Kidney capillary endothelial cell (primary cell): ENCODE results near the gene XDH.

Experiments used
- DNase-seq: peaks from one replicate; pipeline ENCODE4 v3.0.0-alpha.2; 2018; ENCODE audit warnings: low spot score

The XDH gene

GRCh38 chr2:31365348-31365747, 49.2 kb downstream of the XDH start:
- DNase-seq, result no peak

- no peak for DNase-seq
Observed at GRCh38 chr2:31363956-31364750, 50.4 kb downstream of the XDH start.

DNA sequence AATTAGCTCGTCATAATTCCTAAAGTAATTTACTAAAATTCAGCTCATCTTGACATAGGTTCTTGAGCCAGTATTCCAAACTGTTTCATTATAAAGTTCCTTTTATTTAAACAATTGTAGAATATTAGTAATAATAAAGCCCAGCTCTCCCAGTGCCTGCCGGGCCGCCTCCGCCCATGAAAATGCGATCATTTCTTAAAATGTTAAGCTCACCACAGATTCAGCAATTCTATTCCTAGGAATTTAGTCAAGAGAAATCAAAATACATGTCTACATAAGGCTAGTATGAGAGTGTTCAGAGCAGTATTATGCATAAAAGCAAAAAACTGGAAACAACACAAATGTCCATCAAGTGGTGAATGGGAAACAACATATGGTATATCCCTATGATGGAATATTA, 52.0 kb downstream of the XDH start:
- no peak for DNase-seq

DNA sequence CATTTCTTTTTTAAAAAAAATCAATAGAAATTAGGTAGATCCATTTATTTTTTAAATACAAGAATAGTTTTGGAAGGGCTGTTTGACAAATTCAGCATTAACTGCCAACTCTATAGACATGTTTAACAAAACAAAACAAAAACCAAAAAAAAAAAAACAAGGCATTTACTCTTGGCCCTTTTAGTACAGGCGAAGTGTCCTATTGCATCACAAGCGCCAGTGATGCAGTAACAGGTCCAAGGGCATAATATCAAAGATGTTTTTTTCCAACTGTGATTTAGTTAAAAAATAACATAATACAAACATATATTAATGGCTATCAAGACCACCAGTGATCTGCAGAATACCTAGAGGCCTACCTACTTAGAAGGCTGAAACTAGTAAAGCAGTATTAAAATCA, 55.3 kb downstream of the XDH start:
- no peak for DNase-seq

DNA sequence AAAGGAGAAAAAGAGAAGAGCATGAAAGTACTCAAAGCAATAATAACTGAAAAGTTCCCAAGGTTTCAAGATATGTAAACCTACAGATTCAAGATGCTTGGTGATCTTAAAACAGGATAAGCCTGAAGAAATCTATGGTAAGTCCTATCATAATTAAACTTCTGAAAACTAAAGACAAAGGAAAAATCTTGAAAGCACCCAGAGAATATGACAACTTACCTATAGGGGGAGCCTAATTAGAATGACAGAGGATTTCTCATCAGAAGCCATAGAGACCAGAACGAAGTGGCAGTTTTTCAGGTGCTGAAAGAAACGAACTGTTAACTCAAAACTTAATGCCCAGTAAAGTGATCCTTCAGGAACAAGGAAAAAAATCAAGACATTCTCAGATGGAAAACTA, 59.7 kb downstream of the XDH start:
- DNase-seq, result no peak

- no peak for DNase-seq
Observed at GRCh38 chr2:31353179-31353578, 61.4 kb downstream of the XDH start.

DNA sequence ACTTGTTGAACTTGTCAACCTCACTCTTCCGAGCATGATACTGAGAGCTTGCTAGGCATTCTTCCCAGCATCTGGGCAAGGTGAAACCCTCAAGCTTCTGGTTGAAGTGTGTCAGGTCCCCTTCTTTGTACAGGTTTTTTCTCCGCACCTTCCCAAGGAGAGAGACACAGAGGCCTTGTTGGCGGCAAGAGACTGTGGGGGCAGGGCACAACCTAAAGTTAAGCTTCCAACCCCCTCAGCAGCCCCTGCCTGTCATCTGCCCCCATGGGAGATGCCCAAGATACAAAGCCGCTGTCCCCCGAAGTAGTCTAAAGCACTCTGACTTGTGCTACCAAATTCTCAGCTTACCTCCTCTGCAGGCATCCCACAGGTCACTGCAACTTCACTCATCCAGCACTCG, 64.9 kb downstream of the XDH start:
- DNase-seq, result no peak

GRCh38 chr2:31349160-31349559, 65.4 kb downstream of the XDH start:
- DNase-seq, result no peak

GRCh38 chr2:31348618-31349017, 65.9 kb downstream of the XDH start:
- DNase-seq, result no peak

DNA sequence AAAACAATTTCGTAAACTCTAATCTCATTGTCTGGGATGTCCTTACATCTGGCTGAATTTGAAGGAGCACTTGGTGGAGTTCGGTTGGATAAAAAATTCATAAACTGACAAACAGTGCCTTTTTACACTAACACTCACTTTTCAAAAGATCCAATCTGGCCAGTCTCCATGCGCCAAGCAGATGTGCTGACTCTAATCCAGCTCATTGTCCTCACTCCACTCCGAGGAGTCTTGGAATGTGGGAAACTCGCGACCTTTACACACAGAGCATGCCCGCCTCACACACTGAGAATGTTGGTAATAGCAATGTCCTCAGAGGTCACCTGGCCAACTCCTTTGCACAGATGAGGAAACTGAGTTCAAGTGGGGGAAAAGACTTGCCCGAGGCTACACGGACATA, 66.8 kb downstream of the XDH start:
- no peak for DNase-seq

DNA sequence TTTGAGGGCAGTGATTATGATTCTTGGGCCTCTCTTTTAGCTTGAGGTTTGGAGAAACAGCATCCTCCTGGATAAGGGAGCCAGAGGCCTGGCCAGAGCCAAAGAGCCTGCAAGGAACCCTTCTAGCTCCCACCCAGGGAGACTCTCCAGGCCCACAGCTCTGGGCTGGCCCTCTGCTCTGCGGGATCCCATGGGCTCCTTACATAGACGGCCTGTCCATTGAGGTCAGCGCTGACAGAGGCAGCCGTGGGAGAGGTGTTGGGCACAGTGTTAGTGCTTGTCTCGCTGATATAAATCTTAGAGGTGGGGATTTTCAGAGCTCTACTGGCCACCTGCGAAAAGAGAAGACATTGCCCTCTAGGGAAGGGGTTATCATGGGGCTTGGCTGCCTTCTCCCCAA, 67.2 kb downstream of the XDH start:
- DNase-seq, result no peak

GRCh38 chr2:31344447-31344846, 70.1 kb downstream of the XDH start:
- no peak for DNase-seq

GRCh38 chr2:31341351-31341750, 73.2 kb downstream of the XDH start:
- no peak for DNase-seq

DNA sequence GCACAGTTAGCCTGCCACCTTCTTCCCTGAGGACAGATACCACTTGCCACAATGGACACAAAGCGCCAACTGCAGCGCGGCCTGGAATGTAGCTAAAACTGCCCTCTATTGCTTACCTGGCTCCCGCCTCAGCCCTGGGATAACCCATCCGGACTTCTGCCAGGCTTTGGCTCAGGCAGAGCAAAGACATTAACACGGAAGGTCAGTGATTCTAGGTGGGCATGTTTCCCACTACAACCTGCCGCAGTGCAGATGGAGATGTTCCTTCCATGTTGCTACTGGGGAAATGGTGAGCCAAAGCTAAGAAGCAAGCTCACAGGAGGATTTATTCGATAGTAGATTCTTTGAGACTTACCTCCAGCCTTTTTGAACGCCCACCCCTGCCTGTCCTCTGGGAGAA, 74.8 kb downstream of the XDH start:
- no peak for DNase-seq

DNA sequence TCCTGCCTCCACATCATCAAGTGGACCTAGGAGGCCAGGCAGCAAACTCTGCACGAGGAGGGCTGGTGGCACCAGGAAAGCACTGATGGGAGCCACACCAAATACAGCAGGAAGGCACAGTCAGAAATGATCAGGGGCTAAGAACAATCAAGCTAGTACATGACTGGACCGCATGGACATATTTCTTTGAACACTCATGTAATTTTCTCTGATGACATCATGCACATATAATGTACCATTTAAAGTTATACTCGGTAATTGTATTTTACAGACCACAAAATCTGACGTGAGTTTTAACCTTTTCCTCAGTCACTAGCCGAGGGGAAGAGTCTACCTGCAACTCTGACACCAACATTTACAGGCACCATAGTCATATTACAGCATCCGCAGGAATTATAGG, 76.7 kb downstream of the XDH start:
- no peak for DNase-seq

DNA sequence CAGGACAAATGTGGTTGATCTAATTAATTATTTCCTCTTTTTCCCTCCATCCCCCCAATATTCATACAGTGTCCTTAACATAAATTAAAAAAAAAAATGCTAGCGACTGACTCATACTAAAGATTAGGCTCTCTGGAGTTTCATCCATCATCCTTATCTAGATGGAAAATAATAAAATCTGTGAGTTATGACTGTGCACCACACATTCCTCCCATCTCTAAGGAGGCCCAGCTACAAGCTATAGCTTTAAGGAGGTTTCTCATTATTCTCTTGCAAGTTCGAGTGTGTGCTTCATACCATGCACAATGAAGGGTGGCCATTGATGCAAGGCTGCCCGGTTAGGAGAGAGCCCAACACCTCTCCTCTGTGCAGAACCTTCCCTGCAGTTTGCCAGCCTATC, 77.3 kb downstream of the XDH start:
- DNase-seq, result no peak

DNA sequence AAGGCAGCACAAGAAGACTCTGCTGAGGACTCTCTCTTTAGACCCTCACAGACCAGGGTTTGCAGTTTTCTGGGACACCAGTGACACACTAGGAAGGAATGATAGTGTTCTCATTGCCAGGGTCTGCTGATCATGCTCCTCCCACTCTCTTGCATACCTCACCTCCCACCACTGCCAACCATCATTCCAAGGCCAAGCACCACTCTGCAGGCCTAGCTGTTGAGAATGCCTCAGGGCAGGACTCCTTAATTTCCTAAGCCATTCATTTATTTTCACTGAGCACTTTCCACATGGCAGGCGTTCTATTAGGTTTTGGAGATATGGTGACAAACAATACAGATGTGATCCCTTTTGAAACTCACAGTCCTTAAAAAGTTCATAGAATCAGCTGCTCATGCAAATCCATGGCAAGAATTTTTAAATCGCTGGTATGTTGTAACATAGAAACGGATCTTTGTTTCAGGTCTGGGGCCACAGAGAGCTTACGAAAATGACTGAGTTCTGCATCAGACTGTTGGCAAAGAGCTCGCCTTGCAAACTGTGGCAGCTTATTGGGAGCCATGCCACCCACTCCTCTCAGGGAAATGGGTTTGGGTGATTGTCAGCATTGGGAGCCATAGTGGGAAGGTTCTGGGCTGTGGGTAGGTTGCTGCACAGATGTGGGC, 78.5 kb downstream of the XDH start:
- DNase-seq, result no peak

- no peak for DNase-seq
Observed at GRCh38 chr2:31334311-31335026, 80.1 kb downstream of the XDH start.

DNA sequence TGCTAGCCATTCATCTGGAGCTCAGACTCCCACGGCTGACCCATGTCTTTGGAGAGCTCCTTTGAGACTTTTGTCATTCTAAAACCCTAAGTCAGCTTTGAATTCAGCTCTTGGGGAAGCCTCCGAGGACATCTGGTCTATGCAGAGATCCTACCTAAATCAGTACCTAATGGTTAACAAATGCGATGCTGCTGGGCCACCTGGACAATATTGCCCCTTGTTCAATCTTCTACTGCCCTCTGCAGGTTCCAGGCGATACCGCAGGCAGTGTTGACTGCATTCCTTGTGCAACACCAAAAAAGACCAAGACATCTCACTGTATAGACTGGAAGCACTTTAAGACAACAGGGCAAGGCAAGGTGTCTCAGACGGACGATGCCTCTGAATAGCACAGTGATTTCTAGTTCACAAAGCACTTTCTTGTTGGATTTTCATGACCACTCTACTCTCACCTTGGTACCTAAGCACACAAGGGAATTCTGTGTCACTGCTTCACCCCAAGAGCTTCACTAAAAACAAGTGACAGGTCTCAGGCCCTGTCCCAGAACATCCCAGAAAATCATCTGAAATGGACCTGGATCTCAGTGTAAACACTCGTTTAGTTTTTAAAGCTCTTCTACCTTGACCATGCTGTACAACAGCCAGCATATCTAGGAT, 80.9 kb downstream of the XDH start:
- DNase-seq, result peak; percentile 60

DNA sequence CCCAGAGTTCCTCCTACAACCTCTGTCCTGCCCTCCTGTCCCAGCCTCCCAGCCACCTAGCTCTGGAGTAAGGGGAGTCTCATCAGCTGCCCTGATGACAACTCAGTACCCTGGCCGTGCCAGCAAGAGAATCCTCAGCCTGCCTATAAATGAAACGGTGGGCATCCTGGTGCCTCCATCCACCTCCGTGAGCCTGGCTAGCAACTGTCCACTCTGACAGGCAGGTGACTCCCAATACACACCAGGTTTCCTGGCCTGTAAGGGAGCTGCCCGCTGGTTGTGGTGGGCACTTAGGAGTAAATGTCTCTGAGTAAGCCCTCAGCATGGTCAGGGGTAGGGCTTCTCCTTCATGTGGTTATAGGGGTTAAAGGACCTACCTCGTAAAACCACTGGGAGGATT, 81.5 kb downstream of the XDH start:
- no peak for DNase-seq

DNA sequence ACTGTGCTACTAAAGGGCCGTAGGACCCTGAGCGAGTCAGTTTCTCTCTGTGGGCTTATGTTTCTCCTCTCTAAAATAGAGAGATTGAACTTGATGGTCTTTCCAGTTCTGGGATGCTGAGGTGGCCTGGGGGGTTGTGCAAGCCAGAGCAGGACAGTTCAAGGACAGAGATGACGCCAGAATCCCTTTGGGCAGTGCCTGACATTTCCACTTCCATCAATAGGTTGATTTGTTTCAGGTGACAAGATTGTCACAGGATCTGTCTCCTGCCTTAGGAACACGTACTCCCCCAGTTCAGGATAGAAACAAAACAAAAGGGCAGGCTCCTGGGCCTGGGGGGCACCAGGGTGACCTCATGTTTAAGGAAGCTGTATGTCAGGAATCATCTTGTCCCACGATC, 82.0 kb downstream of the XDH start:
- no peak for DNase-seq

DNA sequence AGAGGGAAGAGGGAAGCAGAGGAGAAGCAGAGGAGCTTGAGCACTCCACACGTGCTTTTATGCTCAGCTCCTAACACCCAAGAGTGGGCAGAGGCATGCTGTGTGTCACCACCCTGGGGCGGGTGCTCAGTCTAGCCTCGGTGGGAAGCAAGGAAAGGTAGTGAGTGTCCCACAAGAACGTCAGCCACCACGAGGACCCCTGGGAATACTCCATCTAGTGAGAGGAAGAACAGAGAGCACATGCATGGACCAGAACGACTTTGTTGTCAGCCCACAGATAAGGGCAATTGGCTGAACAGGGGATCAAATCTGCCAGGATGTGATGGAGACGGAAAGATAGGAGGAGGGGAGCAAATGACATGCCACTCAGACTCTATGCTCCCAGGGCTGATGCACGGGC, 83.4 kb downstream of the XDH start:
- no peak for DNase-seq
